TTC549 (cell line): ENCODE measurements around the gene ANKRD39.
"Not testable (repeated sequence)": the region's sequence is repeated elsewhere in the genome, so short reads cannot be mapped to it uniquely, and the experiment has no call there.

Source experiments
- FAIRE-seq: peaks from 2 replicates; lab custom pipeline; 2012; peaks lifted over from hg19 to GRCh38; lab: Jason Lieb, UNC

Gene ANKRD39

GRCh38 chr2:96870626-96871255 is 12.9 kb upstream of the ANKRD39 start:
- no peak for FAIRE-seq

DNA sequence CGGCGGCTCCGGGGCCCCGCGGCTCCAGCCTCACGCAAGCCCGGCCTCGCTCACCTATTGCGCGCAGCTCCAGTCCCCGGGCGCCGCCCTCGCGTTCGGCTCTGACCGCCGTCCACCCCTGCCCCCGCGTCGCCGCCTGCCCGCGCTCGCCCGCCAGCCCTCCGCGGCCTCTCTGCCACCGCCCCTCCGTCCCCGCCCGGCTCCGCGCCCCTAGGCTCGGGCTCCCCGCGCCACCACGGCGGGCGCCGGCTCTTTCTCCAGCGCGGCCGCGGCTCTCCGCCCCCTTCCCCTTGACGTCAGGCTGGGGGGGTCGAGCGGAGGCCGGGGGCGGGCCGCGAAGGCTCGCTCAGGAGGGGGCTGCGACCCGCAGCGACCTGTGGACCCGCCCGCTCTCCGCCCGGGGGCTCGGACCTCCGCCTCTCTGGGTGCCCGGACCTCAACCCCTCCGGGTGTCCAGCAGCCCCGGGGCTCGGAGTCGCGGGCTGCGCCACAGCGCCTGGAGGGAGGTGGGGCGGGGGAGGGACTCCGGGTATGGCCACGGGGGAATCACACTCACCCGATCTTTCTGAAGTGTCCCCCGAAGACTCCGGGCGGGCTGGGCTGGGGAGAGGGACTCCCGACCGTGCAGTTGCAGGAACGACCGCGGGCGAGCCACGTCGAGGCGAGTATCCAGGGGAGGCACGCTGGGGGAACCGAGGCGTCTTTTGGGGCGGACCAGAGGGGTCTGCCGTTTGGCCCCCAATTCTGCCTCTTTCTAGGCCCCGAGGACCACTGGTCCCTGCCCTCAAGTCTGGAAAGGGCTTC is 12.2 kb upstream of the ANKRD39 start, which contains the start of gene SEMA4C:
SEMA4C (minus strand) TSS at position 259 of the 804 bp plus-strand sequence. CDS start 2,194 bp downstream, outside the sequence.
- FAIRE-seq, result no peak

GRCh38 chr2:96869281-96869821 is 11.5 kb upstream of the ANKRD39 start:
- no peak for FAIRE-seq

DNA sequence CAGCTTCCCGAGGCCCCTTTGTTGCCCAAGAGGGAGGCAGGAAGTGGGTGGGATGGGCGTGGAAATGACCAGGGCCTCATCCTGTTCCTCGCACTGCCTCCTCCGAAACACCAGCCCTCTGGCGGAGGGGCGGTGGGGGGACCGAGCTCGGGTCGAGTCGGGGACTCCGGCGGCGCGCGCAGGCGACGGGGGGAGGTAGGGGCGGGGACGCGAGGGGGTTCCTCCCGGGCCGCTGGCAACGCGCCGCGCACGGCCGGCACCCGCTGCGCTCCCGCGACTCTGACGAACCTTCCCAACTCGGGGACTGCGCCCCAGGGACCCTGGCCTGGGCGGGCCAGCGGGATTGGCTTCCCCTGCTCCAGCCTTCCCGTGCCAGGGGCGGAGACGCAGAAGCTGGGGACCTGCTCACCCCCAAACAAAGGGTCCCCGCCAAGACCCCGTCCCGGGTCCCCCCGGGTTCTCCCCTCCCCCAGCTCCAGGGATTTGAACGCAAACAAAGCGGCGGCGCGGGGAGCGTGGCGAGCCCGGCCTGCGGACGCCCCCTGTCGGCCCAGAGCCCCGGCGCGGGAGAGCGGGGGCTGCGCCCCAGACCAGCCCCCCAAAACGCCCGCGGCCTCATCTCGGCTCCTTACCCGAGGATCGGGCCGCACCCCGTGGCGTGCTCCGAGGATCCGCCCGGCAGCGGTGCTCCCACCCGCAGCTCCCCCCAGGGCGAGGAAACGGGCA is 10.9 kb upstream of the ANKRD39 start:
- no peak for FAIRE-seq

GRCh38 chr2:96867756-96868554 is 10.1 kb upstream of the ANKRD39 start:
- no peak for FAIRE-seq

- FAIRE-seq, result no peak
Measured at GRCh38 chr2:96866986-96867755, 9.4 kb upstream of the ANKRD39 start.

DNA sequence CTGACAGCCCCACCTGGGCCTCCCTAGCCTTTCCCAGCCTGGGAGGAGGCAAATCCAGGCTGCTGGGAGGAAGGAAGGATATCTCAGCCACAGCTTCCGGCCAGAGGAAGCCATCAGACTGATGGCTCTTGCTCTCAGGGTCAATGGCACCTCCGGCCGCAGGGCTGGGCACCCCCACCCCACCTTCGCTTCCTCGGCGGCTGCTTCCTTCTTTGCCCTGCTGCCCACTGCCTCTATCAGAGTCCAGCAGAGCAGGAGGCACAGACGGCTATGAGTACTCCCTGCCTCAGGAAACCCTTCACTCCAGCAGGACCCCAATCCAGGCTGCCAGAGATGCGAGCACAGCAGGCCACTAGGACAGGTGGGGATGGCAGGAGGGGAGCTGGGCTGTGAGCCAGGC is 8.8 kb upstream of the ANKRD39 start:
- no peak for FAIRE-seq

GRCh38 chr2:96866149-96866548 is 8.3 kb upstream of the ANKRD39 start:
- FAIRE-seq, result no peak

DNA sequence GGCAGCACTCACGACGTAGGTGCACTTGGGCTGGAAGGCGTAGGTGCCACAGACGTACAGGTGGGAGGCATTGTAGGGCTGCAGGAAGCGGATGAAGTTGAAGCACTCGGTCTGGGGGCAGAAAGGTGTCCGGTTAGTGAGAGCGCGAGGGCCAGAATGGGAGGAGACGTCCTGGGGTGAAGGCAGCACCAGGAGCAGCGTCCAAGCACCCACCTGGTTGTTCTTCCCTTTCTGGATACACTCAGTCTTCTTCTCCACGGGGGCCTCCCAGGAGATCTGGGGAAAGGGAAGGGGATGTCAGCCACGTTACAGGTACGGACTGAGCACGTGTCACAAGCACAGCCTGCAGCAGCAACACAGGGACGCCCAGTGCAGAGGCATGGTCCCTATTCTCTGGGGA is 7.8 kb upstream of the ANKRD39 start:
- no peak for FAIRE-seq

GRCh38 chr2:96864343-96865091 is 6.7 kb upstream of the ANKRD39 start:
- no peak for FAIRE-seq

DNA sequence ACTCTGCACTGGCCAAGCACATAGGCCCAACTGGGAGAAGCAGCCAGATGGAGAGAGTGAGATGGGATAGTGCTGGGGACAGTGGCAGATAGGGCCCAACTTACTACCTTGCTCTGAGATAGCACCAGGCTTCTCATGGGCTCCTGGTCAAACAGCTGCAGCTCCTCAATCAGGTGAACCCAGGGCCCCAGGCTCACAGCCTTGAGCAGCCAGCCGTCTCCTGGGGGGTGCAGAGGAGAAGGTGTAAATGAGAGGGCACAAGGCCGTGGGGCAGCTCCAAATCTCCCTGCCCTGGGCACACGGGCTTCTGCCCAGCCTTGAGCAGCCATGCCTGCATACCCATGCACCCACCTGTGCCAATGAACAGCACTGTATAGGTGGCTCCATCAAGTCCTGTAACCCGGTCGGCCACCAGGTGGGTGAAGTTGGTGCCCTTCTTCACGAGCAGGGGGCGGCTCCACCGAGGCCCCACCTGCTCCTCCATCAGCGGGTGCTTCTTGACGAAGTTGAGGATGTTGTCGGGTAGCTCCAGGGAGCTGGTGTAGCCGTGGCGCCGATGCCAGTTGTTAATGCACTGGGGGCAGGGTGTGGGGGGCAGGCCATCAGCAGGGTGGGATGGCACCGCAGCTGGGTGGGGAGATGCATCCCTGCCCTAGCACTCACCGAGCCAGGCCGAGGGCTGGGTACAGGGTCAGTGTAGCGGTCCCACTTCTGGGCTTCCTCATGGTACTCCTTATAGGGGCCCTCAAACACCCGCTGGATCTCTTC is 5.9 kb upstream of the ANKRD39 start:
- no peak for FAIRE-seq

DNA sequence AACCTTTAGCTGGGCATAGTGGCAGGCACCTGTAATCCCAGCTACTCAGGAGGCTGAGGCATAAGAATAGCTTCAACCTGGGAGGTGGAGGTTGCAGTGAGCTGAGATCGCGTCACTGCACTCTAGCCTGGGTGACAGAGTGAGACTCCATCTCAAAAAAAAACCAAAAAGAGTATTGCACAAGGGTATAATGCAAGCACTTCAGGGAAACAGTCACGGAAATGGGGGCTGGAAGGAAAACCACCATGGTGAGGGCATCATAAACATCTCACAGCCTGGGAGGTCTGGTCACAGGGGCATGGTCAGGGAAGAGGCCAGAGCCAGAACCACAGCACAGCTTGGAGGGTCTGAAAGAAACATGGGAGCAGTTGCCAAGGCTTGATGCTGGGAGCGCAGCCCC is 5.2 kb upstream of the ANKRD39 start:
- FAIRE-seq, result not testable (repeated sequence)

GRCh38 chr2:96861074-96861473 is 3.3 kb upstream of the ANKRD39 start:
- no peak for FAIRE-seq

DNA sequence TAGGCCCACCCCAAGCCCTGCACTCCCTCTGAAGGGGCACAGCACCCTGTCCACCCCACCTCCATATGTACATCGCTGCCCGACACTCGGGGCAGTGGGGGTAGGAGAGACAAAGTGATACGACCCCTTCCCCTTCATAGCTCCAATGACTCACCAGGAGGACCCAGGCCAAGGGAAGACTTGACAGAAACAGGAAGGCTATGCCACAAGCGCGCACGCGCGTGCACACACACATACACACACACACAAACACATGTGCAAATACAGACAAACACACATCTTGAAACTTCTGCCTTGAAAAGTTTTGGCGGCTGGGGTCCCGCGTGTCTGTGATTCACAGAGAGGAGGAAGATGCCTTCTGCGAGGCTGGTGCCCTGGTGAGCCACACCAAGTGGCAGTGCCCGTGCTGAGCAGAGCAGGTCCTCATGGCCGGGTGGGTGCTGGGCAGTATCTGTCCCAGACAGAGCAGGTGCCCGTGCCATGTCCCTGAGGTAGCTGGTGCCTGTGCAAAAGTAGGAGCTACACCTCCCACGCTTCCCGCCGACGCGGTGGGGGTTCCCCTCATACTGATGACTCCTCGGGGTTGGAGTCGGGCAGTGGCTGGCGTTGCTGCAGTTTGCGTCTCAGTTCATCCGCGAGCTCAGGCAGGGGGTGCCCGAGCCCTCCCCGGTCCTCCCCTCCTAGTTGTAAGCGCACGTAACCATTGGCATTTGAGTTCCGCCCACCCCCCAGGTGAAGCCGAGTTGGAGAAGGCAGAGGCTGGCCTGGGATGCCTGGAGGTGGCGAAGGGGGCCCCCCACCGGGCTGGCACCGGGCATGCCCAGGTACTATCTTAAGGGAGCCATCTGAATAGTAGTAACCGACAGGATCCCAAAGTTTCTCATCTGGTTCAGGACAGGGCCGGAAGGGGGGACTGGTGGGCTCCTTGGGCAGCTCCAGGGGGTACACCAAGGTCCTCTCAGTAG is 2.5 kb upstream of the ANKRD39 start:
- FAIRE-seq, result no peak

- FAIRE-seq, result no peak
Measured at GRCh38 chr2:96859681-96860064, 1.9 kb upstream of the ANKRD39 start.

- no peak for FAIRE-seq
Measured at GRCh38 chr2:96859099-96859649, 1.4 kb upstream of the ANKRD39 start.

DNA sequence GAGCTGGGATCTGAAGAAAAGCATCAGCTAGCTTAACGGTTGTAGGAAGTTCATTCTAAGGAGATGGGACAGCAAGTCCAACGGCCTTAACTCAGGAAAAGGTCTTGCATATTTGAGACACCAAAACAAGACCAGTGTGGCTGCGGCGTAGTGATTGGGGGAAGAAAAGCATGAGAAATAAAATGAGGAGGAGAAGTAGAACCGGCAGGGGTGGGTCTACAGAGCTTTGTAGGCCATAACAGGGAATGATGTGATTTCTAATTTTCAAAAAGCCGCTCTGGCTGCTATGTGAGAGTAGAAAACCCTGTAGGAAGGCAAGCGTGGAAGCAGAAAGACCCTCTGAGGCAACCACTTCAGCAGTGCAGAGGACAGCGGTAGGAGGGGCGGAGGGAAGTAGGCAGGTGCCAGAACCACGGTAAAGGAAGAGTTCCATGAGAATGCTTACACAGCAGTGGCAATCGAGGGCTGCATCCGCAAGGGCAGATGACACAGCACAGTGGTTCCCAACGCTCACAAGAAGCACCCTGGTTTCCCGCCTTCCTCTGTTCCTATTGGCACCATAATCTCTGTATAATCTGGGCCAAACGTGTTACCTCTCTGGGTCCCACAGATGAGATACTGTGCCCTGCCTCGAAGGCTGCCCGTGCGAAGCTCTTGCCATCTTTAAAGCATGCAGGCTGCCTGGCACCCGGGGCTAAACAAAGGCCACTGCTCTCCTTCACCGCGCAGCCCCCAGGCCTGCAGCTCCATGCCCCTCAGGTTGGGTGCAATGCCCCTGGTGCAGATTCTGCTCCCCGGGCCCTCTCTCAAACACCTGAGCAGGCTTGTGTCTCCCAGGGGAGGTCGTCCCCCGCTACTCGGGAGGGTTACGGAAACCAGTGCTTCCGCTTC is 795 bp downstream of the ANKRD39 start:
- FAIRE-seq, result no peak
